Fibroblast of pulmonary artery (primary cell): ENCODE measurements around the gene PTPRD.
A peak's percentile ranks its signal among the peaks of the same experiment; 100 is the strongest.

ENCODE experiments used
- DNase-seq: peaks from one replicate; pipeline ENCODE4 v3.0.0-alpha.2; 2010; ENCODE audit warnings: low read depth
- H3K4me3 ChIP-seq: replicated peaks from 2 replicates; pipeline ENCODE4 v1.5.1; 2011; ENCODE audit warnings: low read depth, mild to moderate bottlenecking, control low read depth, low read length, moderate library complexity
- CTCF ChIP-seq: IDR thresholded peaks from 2 replicates; pipeline ENCODE4 v1.5.1; 2011; ENCODE audit warnings: mild to moderate bottlenecking, control low read depth, low read length, inconsistent platforms; ENCODE audit errors: missing control alignments

PTPRD gene

GRCh38 chr9:9914174-9914573 is 698.6 kb downstream of the PTPRD start:
- H3K4me3 ChIP-seq = no peak overlapping the region
- no peak for TF ChIP-seq CTCF
- DNase-seq = no peak

GRCh38 chr9:9913276-9913832 is 699.4 kb downstream of the PTPRD start:
- DNase-seq = no peak
- H3K4me3 ChIP-seq = no peak overlapping the region
- TF ChIP-seq CTCF = no peak

GRCh38 chr9:9912459-9912858 is 700.3 kb downstream of the PTPRD start:
- DNase-seq = no peak
- TF ChIP-seq CTCF = no peak
- H3K4me3 ChIP-seq = no peak overlapping the region

- no peak for DNase-seq
Measured at GRCh38 chr9:9905736-9906135, 707.1 kb downstream of the PTPRD start.

GRCh38 chr9:9904041-9904440 is 708.8 kb downstream of the PTPRD start:
- TF ChIP-seq CTCF = no peak
- DNase-seq = no peak
- H3K4me3 ChIP-seq = no peak overlapping the region

More at GRCh38 chr9:9905736-9906135, 707.1 kb downstream of the PTPRD start:
- no peak overlapping the region for H3K4me3 ChIP-seq
- TF ChIP-seq CTCF = no peak

GRCh38 chr9:9901624-9902023 is 711.2 kb downstream of the PTPRD start:
- no peak for TF ChIP-seq CTCF
- DNase-seq = no peak
- H3K4me3 ChIP-seq = no peak overlapping the region

GRCh38 chr9:9893837-9894236 is 719.0 kb downstream of the PTPRD start:
- DNase-seq = peak; percentile 0
- no peak for TF ChIP-seq CTCF
- H3K4me3 ChIP-seq = no peak overlapping the region
